HG03139 (cell line): ENCODE results near the gene EEA1.
"Not testable (repeated sequence)": the region's sequence is repeated elsewhere in the genome, so short reads cannot be mapped to it uniquely, and the experiment has no call there.

Experiments used
- ATAC-seq: cut with Tn5 transposase; IDR thresholded peaks from one replicate; pipeline ENCODE4 v1.9.1; 2021; ENCODE audit not compliant: unreplicated experiment

The EEA1 gene

GRCh38 chr12:92814584-92814983 is 114.5 kb downstream of the EEA1 start:
- ATAC-seq = no peak

GRCh38 chr12:92810370-92810769 is 118.7 kb downstream of the EEA1 start:
- peak; percentile 58 for ATAC-seq

DNA sequence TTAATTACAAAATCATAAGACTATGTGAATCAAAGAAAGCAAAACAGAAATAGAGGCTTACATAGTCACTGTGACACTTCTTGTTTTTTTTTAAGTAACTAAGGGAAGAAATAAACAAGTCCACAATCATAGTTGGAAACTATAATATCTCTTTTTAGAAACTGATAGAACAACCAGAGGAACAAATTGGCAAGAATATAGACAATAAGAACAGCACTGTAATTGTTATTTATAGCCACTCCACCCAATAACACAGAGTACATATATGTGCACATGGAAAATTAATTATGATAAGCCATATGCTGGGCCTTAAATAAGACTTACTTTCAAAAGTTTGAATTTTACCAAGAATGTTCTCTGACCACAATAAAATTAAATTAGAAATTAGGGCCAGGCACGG is 125.2 kb downstream of the EEA1 start:
- ATAC-seq = no peak

DNA sequence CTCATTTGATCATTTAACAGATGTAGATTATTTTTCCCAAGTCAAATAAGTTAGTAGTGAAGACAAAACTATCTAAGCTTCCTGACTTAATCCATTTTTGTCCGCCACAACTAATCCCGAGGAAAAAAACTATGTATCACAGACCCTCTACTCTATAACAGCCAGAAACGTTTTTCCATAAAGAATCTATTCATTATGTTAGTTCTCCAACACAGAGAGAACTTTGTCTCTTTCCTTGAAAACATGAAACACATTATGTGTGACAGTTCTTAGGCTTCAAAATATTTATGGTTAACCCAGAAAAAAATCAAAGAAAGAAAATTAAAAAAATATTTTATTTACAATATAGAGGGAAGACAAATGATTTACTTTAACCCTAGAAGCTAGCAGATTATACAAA is 126.2 kb downstream of the EEA1 start:
- no peak for ATAC-seq

DNA sequence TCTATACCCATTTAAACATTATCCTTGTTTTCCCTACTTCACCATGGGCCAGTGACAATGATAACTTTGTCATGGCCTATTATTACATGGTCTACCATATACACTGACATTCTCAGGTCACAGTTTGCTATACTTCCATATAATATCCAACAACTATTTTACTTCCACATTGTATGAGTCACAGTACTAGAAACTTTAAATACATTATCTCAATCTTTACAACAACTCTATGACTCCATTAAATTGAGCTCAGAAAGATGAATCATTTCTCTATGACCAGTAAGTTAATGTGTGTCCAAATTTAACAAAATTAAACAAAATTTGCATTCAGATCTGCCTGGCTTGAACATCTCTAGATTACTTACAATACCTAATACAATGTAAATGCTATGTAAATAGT is 132.4 kb downstream of the EEA1 start:
- ATAC-seq = no peak

- ATAC-seq = no peak
These were observed 134.3 kb downstream of the EEA1 start for GRCh38 chr12:92794814-92795213.

GRCh38 chr12:92794356-92794755 is 134.7 kb downstream of the EEA1 start:
- ATAC-seq = not testable (repeated sequence)

DNA sequence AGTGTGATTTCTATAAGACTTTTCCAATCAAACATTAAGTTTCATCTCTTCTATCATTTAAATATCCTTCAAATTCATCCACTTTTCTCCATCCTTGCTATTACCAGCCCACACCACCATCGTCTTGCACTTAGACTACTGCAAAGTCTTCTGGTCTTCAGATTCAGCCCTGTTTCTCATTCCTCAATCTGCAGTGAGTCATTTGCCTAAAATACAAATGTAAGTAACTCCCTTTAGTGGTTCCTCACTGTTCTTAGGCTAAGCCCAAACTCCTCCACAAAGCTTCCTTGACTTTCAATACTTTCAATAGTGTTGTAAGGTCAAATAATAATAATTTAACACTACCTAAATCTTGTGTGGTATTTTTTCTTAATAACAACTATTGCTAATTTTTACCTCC is 143.1 kb downstream of the EEA1 start:
- no peak for ATAC-seq

GRCh38 chr12:92785563-92785950 is 143.5 kb downstream of the EEA1 start:
- ATAC-seq = no peak

GRCh38 chr12:92784797-92785562 is 144.1 kb downstream of the EEA1 start:
- ATAC-seq = peak; percentile 98

GRCh38 chr12:92784356-92784755 is 144.7 kb downstream of the EEA1 start:
- ATAC-seq = no peak

DNA sequence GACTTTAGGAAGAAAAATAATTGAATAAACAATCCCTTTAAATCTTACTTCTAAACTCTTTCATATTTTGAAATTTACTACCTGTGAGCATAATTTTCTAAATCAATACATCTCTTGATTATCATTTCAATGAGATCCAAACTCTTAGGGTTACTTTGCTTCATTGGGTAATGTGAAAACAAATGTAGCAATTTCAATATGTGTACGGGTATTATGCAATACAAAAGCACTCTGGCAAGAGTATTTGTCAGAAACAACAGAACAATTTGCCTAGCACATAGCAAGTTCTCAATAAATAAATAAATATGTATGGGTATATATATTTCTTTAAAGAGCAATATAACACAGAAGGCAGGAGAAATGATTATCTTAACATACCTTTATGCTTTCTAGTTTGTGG is 149.2 kb downstream of the EEA1 start:
- no peak for ATAC-seq

DNA sequence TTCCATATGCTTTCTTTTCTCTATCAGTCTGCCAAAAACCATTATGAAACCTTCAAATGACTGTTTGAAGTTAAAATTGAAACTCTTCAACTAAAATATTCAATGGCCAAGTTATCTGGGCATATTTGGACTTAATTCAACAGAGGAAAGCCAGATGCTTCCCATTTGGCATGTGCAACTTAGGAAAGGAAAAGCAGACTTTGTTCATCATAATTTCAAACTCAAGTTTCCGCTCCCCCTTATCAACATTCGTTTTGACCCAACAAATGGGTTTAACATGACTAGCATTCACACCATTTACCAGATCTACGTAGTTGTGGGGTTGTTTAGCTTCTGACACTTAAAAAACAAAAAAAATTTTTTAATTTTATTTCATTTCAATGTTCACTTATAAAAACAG is 150.6 kb downstream of the EEA1 start:
- no peak for ATAC-seq

GRCh38 chr12:92775416-92775815 is 153.7 kb downstream of the EEA1 start:
- ATAC-seq = no peak

DNA sequence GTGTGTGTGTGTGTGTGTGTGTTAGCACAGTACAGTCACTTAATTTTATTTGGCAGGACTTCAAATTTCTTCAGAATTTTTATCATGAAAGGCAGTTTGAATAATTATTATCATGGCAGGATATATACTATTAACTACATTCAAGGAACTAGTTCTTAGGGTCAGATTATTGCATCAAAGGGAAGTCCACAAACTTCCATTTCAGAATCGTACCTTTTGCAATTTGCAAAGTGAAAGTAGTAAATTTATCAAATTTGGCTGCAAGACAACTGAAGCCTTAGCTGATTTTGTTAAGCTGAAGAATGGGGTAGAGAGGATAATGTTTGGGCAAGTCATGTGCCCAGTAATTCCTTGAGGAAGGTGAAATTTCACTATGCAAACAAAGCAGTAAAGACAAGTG is 158.1 kb downstream of the EEA1 start:
- no peak for ATAC-seq

DNA sequence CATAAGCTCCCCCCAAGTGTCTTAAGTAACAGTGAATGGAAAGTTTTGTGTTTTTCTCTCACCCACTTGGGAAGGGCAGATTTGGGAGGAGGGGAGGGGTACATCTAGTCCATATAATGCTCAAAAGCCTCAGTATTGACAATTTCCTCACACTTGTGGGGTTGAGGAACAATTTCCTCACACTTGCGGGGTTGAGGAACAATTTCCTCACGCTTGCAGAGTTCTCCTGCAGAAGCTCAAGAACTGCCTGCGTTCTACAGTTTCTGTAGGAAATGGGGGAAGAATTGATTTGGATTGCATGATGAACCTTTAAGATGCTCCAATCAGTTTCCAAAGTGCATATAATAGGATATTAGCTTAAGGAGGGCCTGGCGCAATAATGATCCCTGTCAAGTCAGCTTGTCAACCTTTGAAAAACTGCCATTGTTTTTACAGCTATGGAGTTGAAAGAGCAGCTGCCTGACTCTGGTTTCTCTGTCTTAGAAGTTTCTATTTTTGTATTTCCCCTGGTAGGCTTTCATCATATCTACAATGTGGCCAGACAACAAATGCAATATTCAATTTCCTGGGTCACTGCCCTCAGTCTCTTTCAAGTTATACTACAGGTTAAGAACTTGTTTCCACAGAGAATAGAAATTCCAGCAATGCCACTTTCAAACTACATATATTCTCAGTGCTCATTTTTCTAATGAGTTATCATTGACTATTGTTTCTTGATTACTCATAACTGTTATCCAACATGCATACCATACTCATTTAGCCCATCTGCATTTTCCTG is 159.8 kb downstream of the EEA1 start:
- peak; percentile 71 for ATAC-seq

DNA sequence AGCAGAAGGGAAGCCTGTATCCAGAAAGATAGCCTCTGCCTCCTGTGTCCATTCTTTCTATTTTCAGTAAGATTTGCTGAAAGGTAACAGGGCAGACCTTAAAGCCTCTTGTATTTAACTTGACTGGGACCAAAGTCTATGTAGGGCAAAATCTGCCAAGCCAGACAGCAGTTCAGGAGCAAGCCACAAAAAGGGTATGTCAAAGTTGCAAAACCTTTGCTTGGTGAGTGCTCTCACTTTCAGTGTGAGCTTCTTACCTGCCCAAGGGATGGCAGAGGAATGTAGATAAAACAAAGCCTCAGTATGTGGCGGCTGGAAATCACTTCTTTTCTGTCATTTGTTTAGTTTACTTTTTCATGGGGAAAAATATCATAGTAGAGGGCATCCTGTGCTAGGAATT is 163.2 kb downstream of the EEA1 start:
- ATAC-seq = no peak

DNA sequence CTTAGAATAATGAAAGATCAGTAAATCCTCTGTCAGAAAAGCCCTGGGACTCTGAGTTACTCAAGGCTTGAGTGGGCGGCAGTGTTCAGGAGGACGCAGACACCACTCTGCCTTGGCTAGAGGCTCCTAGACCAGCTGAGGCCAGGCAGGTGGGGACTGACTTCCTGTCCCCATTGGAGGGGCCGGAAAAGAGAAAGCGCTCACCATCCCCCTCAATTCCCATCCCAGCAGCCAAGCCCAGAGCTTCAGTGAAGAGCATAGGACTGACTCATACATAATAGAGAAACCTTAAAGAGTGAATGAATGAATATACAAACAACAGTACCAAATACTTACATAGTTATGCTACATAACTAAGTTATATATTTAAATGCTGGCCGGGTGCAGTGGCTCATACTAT is 164.3 kb downstream of the EEA1 start:
- ATAC-seq = no peak

GRCh38 chr12:92762773-92763172 is 166.3 kb downstream of the EEA1 start:
- ATAC-seq = no peak

GRCh38 chr12:92759634-92760268 is 169.3 kb downstream of the EEA1 start:
- ATAC-seq = no peak

DNA sequence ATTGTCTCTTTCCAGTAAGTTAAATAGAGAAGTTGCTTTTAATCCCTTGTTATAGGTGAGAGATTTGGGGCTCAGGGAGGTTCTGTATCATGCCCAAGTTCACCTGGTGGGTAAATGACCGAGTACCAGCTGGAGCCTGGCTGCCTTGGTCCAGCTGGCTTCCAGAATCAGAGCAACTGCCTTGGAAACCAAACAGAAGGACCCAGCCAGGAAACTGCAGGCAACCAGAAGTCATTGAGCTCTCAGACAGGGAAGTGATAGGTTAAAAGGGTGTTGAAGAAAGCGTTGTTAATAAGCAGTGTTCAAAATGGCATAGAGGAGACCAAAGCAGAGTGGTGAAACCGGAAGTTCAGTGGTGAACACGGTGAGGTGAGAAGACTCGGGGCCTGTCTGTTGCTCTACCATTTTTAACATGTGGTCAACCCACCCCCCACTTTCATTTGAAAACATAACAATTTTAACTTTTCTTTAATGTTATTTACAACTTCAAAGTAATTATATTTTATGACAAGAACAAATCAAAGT is 171.4 kb downstream of the EEA1 start:
- no peak for ATAC-seq
